ENCODE data around the gene ANO6.

The ANO6 gene

GRCh38 chr12:45227316-45228067, 11.6 kb downstream of the ANO6 start:
- in situ Hi-C loops (cut with MboI; ENCODE audit: low pct_unique_long_range_greater_than_20kb, low sequenced_read_pairs, unreplicated experiment), result no loop called here
- no peak for TF ChIP-seq CTCF (IDR thresholded peaks at IDR 0.05; ENCODE audit: extremely low read depth, insufficient read depth, missing control alignments)

GRCh38 chr12:45231515-45232145, 15.7 kb downstream of the ANO6 start:
- in situ Hi-C loops (cut with MboI; ENCODE audit: low pct_unique_long_range_greater_than_20kb, low sequenced_read_pairs, unreplicated experiment), result no loop called here
- no peak for TF ChIP-seq CTCF (IDR thresholded peaks at IDR 0.05; ENCODE audit: extremely low read depth, insufficient read depth, missing control alignments)
- no peak for DNase-seq (ENCODE audit: low spot score)

More at GRCh38 chr12:45227316-45228067, 11.6 kb downstream of the ANO6 start:
- no peak for DNase-seq (ENCODE audit: low spot score)

DNA sequence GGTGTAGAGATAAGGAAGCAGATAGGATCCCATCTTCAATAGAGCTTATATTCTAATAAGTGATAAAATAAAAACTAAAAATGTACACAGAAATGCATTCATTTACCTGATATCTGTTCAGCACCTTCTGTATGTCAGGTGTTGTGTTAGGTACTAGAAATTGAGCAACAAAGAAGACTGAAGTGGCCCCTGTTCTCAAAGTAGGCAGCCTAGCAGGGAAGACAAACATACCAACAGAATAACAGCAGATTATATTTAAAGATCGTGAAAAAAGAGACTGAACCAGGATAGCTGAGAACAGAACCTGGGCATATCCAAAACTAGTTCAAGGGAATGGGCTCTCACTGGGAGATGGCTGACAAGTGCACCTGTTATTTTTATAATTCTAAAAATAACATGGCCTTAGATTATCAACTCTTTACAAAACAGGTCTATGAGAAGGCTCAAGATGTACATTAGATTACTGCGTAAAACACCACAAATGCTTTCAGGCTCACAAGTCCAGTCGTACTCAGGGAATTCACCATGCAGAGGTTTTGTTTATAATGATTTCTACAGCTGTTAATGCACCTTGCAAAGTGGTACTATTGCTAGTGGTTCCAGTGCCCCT, 16.4 kb downstream of the ANO6 start:
- no peak for TF ChIP-seq CTCF (IDR thresholded peaks at IDR 0.05; ENCODE audit: extremely low read depth, insufficient read depth, missing control alignments)
- in situ Hi-C loops (cut with MboI; ENCODE audit: low pct_unique_long_range_greater_than_20kb, low sequenced_read_pairs, unreplicated experiment), result no loop called here
- DNase-seq (ENCODE audit: low spot score), result no peak

GRCh38 chr12:45232756-45233372, 17.0 kb downstream of the ANO6 start:
- no peak for DNase-seq (ENCODE audit: low spot score)
- in situ Hi-C loops (cut with MboI; ENCODE audit: low pct_unique_long_range_greater_than_20kb, low sequenced_read_pairs, unreplicated experiment), result no loop called here
- TF ChIP-seq CTCF (IDR thresholded peaks at IDR 0.05; ENCODE audit: extremely low read depth, insufficient read depth, missing control alignments), result no peak

DNA sequence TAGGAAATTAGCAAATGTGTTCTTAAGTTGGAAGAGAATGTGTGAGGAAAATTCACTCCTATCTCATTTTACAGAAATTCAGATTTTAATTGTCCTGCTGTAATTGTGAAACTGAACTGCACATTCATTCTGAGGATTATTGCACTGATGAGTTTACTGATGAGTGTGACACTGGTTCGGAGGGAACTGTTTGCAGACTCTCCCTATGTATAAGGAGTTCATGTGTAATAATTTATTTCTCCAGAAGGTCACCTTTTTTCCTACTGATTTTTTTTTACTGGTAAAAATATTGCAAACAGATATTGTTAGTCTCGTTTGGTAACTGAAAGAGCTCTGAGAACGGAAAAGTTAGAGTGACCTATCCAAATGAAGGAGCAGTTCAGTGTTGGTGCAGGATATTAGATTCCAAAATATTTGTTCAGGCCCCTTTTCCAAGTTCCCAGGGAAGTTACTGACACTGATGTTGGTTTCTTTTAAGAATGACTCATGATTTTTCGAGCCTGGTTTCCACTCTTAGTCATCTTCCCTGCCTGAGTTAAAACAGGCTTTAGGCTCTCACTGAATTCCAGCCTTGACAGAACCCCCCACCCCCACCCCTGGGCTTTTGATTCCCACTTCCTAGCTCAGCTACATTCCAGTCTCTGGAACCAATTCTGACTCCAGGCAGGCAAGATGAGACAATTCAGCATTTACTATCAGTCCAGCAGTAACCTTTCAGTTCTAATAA, 18.4 kb downstream of the ANO6 start:
- no peak for TF ChIP-seq CTCF (IDR thresholded peaks at IDR 0.05; ENCODE audit: extremely low read depth, insufficient read depth, missing control alignments)
- in situ Hi-C loops (cut with MboI; ENCODE audit: low pct_unique_long_range_greater_than_20kb, low sequenced_read_pairs, unreplicated experiment), result no loop called here
- DNase-seq (ENCODE audit: low spot score), result no peak

All from GM13977 (cell line).